Lower leg skin (tissue), 4 donors: Measurements from ENCODE around the gene SLC12A4. TPM values are rescaled to one million over a fixed set of nuclear protein-coding genes. Genes with fewer than 3 reads are reported as not detected.

Experiments used
- DNase-seq, 2 donors: peaks; one replicate each; pipeline ENCODE4 v3.0.0-alpha.2; 2019; ENCODE audit warnings: low spot score in 2 of 2
- H3K4me3 ChIP-seq: fragments of 200-600 bp; sonication (generic); 2 replicates; pipeline ENCODE4 v1.5.1; 2017; ENCODE audit warnings: mild to moderate bottlenecking, low read depth; ENCODE audit not compliant: poor library complexity, severe bottlenecking
- CTCF ChIP-seq, 3 donors: fragments of 450-650 bp; IDR thresholded peaks; one replicate each; pipeline ENCODE4 v1.5.1; 2016; ENCODE audit warnings: antibody characterized with exemption in 3 of 3, mild to moderate bottlenecking in 3 of 3, moderate library complexity in 2 of 3
- POLR2A ChIP-seq, 2 donors: fragments of 450-650 bp; IDR thresholded peaks; one replicate each; pipeline ENCODE4 v1.6.1; 2016 to 2017; ENCODE audit warnings: antibody characterized with exemption in 2 of 2, mild to moderate bottlenecking in 1 of 2, moderate library complexity in 1 of 2
- WGBS, 2 donors: methylation state at CpG; one replicate each; pipeline ENCODE4 v1.1.5; 2018; 5-methylcytosine and 5-hydroxymethylcytosine counted together
- intact Hi-C: fragments of 100-400 bp; cut with DNase I; formaldehyde crosslinking; loops from one replicate; pipeline ENCODE4 v1.15.0; 2023; ENCODE audit warnings: low total_unique reads
- total RNA-seq, 4 donors: library from RNA; depleted of rRNA; stranded (reverse); fragments of >200 nt; gene quantifications; one replicate each; pipeline ENCODE4 v1.1.0, GENCODE V29; 2016

SLC12A4 gene
- total RNA-seq, 4 donors from 2014 or later, result 31.3 to 74.1 (median 50.9) TPM

GRCh38 chr16:67932462-67932840, 36.0 kb downstream of the SLC12A4 start:
- intact Hi-C loops, result no loop called here
- H3K4me3 ChIP-seq, result no peak overlapping the region
- DNase-seq, result no peak
- TF ChIP-seq POLR2A (IDR thresholded peaks at IDR 0.05) (no peak), CTCF (IDR thresholded peaks at IDR 0.05) (no peak)
- 92 to 93% methylated on average over 4 of the region's 4 CpGs for WGBS, 2 donors

GRCh38 chr16:67931712-67932461, 36.5 kb downstream of the SLC12A4 start, which contains the start of gene CTRL:
Gene CTRL (minus strand): TSS chr16:67931862. CDS start chr16:67931852, 10 bp downstream.
- WGBS, 2 donors, result 85 to 88% methylated on average over 14 to 15 of the region's 15 CpGs
- DNase-seq, result no peak
- H3K4me3 ChIP-seq, result no peak within 1 kb of the TSS
- no peak for TF ChIP-seq CTCF (IDR thresholded peaks at IDR 0.05)
- no peak for TF ChIP-seq POLR2A (IDR thresholded peaks at IDR 0.05)
- intact Hi-C loops, result no loop called here

- H3K4me3 ChIP-seq, result no peak overlapping the region
- intact Hi-C loops, result no loop called here
- WGBS, 2 donors, result 94% methylated on average over 16 to 17 of the region's 17 CpGs
- TF ChIP-seq CTCF (IDR thresholded peaks at IDR 0.05) (no peak), POLR2A (IDR thresholded peaks at IDR 0.05) (no peak)
- no peak for DNase-seq
Observed at GRCh38 chr16:67930678-67931211, 37.7 kb downstream of the SLC12A4 start.

- no peak for DNase-seq
- 90 to 92% methylated on average over 14 of the region's 14 CpGs for WGBS, 2 donors
- intact Hi-C loops, result no loop called here
- TF ChIP-seq POLR2A (IDR thresholded peaks at IDR 0.05), result no peak
- TF ChIP-seq CTCF (IDR thresholded peaks at IDR 0.05), result no peak
- H3K4me3 ChIP-seq, result no peak overlapping the region
Observed at GRCh38 chr16:67930191-67930590, 38.2 kb downstream of the SLC12A4 start.

- no peak overlapping the region for H3K4me3 ChIP-seq
- intact Hi-C loops, result loop anchor here (5.0 to 10.0 kb wide), 2 partner anchors 46 to 104 kb away; partner anchors contain the start of gene NRN1L
- no peak for TF ChIP-seq POLR2A (IDR thresholded peaks at IDR 0.05)
- TF ChIP-seq CTCF (IDR thresholded peaks at IDR 0.05), result peak in 1 of 3 donors; percentile 85
- peak in 1 of 2 donors; percentile 92 for DNase-seq
- 45 to 47% methylated on average over 16 of the region's 16 CpGs for WGBS, 2 donors
Observed at GRCh38 chr16:67928561-67929364, 39.7 kb downstream of the SLC12A4 start.
